HG02798 (cell line): ENCODE data around the gene TESPA1.
A peak's percentile ranks its signal among the peaks of the same experiment; 100 is the strongest.
"Not testable (repeated sequence)": the region's sequence is repeated elsewhere in the genome, so short reads cannot be mapped to it uniquely, and the experiment has no call there.

Source experiments
- ATAC-seq: cut with Tn5 transposase; IDR thresholded peaks from one replicate; pipeline ENCODE4 v1.9.1; 2021; ENCODE audit warnings: mild to moderate bottlenecking; ENCODE audit not compliant: unreplicated experiment, poor library complexity

The TESPA1 gene

DNA sequence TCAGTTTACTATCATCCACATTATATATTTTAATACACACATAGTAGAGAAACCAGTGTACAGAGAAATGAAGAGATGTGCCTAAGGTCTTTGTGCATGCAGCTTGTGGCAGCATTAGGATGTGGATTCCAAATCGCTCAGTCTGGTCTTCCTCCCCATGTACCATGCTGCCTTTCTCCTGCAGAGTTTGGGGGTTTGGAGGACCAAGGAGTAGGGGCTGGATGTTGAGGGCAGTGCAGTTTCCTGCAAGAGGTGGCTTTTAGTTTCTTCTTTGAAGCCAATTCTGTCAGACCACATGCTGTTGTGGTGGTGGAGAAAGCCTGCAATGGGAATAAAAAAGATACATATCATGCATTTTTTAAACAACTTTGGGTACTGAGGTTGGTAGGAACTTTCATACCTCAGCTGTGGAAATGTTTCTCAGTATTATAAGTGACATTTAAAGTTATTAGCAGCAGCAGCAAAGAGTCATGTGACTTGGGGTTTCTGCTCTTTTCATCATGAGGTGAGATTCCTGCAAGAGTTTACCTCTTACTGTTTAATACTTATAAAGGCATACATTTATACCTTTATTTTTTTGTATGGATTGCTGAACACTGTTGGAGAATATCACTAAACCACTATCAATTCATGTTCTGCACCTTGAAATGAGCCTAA is 34.4 kb downstream of the TESPA1 start:
- ATAC-seq: no peak

DNA sequence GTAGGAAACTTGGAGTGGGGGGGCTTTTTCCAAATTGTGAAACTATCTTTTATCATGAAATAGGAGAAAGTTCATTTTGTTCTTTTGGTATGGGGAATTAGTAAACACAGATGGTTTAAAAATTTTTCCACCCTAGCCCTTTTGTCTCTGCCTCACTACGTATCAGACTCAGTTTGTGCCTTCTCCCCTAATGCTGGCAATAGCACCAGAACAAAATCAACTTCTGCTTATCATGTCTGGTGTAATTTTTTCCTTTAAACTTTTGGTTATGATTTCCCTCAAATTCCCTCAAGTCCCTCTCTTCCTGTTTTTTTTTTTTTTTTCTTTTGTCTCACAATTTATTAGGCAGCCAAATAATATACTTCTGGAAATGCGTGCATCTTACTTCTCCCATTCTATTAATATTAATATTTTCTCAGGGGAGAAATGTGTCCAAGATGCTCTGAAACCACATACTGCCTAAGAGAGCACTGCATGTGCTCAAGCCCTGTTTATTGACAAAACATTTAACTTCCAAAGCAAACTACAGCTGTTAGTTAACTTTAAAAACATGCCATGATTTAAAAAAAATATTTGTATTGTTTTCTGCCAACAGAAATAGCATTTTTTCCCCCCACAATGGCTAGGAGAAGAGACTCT is 35.4 kb downstream of the TESPA1 start:
- no peak for ATAC-seq

DNA sequence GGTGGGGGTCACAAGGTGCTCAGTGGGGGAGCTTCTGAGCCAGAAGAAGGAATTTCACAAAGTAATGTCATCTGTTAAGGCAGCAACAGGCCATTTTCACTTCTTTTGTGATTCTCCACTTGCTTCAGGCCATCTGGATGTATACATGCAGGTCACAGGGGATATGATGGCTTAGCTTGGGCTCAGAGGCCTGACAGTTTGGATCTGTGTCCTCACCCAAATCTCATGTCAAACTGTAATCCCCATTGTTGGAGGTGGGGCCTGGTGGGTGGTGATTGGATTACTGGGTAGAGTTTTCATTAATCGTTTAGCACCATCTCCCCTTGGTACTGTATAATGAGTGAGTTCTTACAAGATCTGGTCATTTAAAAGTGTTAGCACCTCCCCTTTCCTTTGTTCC is 36.4 kb downstream of the TESPA1 start:
- no peak for ATAC-seq

DNA sequence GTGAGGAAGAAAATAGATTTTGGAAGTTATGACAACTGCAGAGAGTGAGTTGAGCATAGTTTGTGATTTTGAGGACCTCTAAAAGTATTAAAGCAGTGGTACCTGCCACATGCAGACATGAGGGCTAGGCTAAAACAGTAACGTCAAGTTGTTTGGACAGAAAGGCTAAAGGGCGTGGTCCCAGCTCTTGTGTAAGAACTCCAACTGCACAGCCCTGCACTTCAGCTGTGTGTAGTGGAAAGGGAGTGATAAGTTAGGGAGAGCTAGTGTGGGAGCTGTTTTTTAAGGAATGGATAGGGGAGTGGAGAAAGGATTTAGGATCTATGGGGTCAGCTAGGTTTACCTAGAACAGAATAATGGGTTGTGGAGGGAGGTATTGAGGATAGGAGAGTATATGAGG is 39.5 kb downstream of the TESPA1 start:
- no peak for ATAC-seq

DNA sequence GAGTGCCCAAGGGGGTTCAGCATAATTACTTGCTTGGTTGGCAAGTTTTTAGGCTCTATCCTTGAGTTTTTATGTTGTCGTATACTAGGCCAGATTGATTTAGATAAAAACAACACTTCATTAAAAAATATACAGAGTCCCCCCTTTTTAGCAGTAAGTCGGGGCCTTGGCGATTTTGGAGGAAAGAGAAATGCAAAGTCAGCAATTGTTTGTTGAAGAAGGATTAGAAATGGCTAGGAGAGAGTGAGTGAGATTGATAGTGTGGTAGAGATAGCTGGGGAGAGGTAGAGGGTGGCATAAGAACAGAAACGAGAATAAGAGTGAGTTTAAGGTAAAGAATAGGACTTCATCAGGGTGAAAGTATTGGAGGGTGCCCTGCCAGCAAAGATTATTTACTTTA is 41.3 kb downstream of the TESPA1 start:
- ATAC-seq: not testable (repeated sequence)

DNA sequence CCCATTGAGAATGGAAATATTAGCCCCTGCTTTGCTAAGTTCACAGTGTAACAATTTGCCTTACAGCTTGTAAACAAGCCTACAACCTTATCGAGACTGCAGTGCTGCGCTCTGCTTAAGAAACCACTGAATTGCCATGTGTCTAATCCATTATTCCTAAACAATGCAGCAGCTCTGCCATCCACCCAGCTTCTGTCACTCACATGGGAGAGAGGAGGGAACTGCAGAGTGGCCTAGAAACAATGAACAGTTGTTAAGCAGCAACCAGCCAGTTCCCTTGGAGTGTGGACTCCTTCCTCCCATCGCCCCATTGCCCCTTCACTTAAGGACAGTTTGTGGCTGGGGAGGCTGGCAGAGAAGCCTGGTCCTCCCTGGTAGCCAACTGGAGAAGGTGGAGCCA is 42.9 kb downstream of the TESPA1 start:
- no peak for ATAC-seq

DNA sequence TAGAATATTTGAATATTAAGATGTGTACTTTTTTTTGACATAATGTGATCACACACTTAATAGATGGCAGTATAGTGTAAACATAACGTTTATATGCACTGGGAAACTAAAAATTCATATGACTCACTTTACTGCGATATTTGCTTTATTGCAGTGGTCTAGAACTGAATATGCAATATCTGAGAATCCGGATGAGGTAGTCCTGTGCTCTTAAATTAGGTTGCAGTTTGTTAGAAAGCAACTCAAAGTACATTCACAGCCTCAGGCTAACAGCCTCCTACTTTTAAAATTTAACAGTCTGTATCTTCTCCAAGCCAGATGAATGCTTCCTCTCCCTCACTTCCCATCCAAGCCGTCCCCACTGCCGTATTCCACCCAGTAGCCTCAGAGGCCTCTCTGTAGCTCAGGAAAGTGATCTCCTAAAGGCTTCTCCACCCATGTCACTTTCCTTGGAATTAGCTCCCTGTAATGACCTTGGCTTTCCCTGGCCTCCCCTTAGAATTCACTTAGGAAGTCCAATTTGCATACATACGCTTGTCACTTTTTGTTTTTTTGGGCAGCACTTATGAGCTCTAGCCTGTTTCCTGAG is 43.7 kb downstream of the TESPA1 start:
- ATAC-seq: no peak

DNA sequence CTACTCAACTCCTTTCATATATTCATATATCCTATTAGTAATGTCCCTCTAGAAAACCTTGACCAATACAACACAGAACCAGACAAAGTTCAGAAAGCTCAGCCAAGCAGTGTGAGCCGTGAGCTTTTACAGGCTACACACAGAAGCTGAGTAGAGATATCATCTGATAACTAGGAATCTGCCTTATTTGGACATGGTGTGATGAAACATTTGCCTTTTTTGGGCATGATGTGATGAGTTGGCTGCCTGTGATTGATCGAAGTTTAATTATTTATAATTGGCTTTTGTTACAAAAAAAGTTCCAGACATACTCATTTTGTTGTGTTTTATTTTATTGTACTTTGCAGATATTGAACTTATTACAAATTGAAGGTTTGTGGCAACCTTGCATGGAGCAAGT is 46.6 kb downstream of the TESPA1 start:
- ATAC-seq: no peak

DNA sequence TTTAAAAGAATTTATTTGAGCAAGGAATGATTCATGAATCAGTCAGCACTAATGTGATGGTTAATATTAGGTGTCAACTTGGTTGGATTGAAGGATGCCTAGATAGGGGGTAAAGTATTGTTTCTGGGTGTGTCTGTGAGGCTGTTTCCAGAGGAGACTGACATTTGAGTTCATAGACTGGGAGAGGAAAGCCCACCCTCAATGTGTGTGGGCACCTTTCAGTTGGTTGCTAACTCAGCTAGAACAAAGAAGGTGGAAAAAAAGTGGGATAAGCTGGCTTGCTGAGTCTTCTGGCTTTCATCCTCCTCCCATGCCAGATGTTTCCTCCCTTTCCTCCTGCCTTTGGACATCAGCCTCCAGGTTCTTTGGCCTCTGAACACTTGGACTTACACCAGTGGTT is 47.2 kb downstream of the TESPA1 start:
- ATAC-seq: no peak

DNA sequence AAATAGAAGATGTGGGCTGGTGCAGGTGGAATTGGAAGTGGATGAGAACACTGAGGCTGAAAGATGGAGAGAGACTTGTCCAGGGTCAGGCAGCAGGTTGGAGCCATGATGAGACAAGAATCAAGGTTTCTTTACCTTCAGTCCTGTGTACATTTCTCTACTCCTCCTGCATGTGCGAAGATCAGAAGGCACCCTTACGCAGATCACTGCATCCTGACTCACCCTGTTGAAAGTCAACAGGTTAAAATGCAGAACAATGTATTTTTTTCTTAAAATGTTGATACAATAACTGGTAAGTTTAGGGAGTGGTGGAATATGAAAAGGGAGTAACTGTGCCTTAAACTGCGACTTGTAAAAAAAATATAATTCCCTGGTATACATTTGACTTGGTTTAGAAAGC is 47.8 kb downstream of the TESPA1 start:
- ATAC-seq: no peak

DNA sequence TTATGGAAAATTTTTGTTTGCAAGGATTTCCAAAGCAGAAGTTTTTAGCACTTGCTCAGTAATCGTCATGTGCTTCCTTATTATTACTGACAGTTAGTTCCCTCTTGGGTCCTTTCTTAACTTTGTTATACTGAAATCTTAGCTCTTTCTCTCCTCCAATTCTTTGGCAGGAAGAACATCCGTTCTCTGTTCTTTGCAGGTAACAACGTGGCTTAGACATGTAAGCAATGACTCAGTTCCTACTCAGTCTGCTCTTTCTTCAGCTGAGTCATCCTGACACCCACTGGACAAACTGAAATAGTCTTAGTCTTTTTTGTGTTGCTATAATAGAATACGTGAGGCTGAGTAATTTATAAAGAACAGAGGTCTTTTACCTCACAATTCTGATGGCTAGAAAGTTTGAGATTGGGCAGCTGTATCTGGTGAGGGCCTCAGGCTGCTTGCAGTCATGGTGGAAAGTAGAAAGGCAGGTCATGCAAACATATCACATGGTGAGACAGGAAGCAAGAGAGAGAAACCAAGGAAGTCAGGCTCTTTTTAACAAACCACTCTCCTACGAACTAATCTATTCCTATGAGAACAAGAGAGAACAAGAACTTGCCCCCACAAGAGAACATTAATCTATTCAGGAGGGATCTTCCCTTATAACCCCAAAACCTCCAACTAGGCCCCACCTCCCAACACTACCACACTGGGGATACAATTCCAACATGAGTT is 49.2 kb downstream of the TESPA1 start:
- peak; percentile 96 for ATAC-seq

DNA sequence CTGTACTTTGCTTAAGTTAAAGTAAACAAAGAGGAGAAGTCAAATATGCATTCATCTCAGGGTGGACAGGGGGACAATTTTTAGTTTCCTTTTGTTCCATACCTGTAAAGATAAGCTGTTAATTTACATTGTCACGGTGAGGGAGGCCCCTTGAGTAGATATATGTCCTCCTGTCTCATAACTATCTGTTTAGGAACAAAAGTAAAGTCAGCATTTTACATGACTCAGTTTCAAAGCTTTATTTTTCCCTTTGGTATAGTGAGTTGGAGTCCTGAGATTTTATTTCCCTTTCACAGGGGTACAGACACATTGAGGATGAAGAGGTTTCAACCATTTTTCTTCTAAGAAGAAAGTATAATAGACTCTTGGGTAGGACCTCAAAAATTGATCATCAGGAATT is 50.1 kb downstream of the TESPA1 start:
- ATAC-seq: no peak

DNA sequence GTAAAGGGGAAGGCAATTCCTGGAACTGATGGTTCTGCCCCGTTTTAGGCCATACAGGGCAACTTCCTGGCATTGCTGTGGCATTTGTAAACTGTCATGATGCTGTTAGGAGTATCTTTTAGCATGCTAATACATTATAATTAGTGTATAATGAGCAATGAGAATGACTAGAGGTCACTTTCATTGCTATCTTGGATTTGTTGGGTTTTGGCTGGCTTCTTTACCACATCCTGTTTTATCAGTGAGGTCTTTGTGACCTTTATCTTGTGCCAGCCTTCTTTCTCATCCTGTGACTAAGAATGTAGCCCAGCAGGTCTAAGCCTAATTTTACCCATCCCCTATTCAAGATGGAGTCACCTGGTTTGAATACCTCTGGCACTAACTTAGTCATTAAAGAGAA is 51.2 kb downstream of the TESPA1 start:
- no peak for ATAC-seq

DNA sequence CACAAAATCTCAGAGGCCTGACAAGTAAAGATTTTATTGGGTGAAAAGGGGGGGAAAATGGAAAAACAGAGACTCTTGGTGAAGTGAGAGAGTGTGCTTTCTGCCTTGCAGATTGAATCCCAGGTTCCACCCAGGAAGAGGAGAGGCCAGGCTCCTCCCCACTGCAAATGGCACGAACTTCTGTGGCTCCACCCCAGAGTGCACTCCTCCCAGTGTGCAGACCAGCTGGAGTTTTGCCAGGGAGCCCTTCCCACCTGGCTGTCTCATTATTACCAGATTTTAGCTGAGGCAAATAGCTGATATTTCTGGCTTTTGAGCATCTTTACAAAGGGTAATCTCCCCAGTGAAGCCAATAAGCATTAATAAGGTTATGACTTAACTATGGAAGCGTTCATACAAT is 51.9 kb downstream of the TESPA1 start:
- no peak for ATAC-seq

DNA sequence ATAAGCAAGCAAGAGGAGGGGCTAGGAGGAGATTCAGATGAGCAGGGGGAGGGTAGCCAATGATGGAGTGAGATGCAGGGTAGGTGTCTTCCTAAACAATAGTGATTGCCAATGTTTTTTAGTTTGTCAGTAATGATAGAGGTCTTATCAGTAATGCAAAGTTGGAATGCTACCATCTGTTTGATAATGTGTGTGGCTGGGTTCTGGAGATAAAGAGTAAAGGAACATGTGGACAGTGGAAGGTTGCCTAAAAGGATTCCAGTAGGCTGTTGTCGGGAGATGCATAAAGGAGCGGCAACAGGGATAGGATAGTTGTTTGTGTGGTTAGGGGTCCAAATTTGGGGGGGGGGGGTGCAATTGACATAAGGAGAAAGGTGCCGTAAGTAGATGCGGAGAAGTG is 52.5 kb downstream of the TESPA1 start:
- ATAC-seq: no peak

DNA sequence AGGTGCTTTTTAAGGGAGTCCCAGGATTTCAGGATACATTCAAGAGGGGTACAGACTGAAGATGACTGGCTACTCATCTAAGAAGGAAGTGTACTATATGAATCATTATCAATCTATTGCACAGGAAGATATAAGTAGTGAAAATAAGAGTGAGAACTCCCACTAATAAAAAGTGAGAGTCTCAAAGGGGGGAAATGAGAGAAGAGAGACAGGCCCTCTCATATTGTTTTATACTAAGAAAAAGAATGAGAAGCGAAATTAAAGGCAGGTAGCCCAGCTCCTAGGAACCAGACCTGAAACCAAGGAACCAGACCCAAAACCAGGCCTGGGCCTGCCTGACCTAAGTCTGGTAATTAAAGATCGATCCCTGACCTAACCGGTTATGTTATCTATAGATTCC is 54.6 kb downstream of the TESPA1 start:
- ATAC-seq: no peak

DNA sequence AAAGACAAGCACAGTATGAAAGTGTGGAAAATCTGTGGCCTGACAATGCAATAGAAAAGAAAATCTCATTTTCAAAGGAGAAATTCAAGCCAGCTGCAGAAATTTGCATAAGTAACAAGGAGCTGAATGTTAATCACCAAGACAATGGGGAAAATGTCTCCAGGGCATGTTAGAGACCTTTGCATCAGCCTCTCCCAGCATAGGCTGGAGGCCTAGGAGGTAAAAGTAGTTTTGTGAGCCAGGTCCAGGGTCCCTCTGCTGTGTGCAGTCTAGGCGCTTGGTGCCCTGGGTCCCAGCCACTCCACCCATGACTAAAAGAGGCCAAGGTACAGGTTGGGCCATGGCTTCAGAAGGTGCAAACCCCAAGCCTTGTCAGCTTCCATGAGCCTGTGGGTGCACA is 58.3 kb downstream of the TESPA1 start:
- no peak for ATAC-seq

DNA sequence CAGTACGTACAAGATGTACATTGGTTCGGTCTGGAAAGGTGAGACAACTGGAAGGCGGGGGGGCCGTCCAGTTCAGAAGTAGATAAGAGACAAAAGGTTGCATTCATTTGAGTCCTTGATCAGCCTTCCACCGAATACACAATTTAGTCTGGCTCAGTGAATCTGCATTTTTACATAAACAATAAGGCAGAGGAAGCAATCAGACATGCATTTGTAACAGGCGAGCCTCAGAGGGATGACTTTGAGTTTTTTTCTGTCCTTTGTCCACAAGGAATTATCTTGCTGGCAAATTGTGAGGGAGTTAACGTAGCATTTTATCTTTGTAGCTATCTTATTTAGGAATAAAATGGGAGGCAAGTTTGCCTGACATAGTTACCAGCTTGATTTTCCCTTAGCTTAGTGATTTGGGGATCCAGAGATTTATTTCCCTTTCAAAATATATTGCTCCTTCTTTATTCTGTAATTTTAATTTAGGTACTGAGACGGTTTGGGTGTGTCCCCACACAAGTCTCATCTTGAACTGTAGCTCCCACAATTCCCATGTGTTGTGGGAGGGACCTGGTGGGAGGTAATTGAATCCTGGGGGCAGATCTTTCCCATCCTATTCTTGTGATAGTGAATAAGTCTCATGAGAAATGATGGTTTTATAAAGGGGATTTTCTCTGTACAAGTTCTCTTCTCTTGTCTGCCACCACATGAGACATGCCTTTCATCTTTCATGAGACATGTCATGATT is 59.4 kb downstream of the TESPA1 start:
- ATAC-seq: no peak

DNA sequence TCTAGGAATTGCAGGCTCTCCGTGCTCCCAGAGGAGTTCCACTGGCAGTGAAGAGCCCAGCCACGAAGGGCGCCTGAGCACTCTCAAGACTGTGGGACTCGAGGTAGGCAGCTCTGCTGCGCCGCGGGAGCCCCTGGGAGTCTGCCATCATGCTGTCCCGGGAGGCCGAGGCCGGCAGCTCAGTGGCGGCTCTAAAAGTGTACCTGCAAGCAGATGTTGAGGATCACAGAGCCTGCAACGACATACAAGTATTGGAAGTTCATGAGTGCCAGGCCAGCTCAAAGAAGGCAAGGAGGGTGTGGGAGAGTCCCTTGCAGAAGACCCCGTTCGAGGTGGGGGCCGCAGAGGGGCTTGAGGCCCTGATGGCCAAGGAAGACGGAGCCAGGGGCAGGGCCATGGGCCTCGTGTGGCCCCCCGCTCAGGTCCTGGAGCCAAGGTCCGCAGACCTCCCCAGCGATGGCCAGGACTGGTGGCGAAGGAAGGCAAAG is 67.5 kb downstream of the TESPA1 start:
- no peak for ATAC-seq
